ENCODE measurements around the gene CYBA. TPM values are rescaled to one million over a fixed set of nuclear protein-coding genes. Genes with fewer than 3 reads are reported as not detected.
A peak's percentile ranks its signal among the peaks of the same experiment; 100 is the strongest.

CYBA gene
- total RNA-seq, 1 donor from 2014 or later, result 877 TPM

- H3K4me3 ChIP-seq (ENCODE audit: low read depth, low read length), result no peak overlapping the region
- TF ChIP-seq, protein P1, sequence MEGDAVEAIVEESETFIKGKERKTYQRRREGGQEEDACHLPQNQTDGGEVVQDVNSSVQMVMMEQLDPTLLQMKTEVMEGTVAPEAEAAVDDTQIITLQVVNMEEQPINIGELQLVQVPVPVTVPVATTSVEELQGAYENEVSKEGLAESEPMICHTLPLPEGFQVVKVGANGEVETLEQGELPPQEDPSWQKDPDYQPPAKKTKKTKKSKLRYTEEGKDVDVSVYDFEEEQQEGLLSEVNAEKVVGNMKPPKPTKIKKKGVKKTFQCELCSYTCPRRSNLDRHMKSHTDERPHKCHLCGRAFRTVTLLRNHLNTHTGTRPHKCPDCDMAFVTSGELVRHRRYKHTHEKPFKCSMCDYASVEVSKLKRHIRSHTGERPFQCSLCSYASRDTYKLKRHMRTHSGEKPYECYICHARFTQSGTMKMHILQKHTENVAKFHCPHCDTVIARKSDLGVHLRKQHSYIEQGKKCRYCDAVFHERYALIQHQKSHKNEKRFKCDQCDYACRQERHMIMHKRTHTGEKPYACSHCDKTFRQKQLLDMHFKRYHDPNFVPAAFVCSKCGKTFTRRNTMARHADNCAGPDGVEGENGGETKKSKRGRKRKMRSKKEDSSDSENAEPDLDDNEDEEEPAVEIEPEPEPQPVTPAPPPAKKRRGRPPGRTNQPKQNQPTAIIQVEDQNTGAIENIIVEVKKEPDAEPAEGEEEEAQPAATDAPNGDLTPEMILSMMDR (conservative IDR thresholded peaks at IDR 0.05; ENCODE audit: low read depth, low read length), result no peak
- DNase-seq (ENCODE audit: low read depth), result no peak
Measured at GRCh38 chr16:88680554-88681083, 29.8 kb upstream of the CYBA start.

DNA sequence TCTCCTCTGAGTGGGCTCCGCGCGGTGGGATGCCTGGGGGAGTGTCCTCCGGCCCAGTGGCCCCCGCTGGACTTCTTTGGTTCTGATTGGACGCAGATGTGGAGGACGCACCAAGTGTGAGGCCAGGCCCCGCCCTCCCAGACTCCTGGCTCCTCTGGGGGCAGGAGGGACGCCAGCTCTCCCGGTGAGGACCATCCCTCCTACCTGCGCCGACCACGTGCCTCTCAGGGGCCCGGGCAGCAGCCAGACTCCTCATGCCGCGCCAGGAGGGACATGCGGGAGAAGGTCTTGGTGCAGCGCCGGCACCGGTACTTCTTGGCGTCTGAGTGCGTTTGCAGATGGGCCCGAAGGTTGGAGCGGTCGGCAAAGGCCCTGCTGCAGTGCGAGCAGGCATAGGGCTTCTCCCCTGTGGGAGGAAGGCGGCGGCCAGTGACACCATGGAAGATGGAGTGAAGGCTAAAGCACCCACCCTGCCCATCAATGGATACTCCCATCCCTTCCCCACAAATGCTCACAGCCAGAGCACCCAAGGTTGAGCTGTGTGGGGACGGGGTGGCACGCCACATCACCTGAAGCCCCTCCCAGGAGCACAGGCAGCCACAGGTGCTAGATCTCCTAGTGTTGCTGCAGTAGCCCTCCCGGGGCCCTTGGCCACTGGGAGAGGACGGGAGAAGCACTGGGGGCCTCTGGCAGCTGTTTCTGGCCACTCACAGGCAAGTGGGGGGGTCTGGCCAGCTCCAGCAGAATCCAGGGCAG, 27.5 kb upstream of the CYBA start:
- DNase-seq (ENCODE audit: low read depth), result no peak
- no peak overlapping the region for H3K4me3 ChIP-seq (ENCODE audit: low read depth, low read length)
- TF ChIP-seq, protein P1 (conservative IDR thresholded peaks at IDR 0.05; ENCODE audit: low read depth, low read length), result no peak

- DNase-seq (ENCODE audit: low read depth), result no peak
- no peak overlapping the region for H3K4me3 ChIP-seq (ENCODE audit: low read depth, low read length)
- TF ChIP-seq, protein P1 (conservative IDR thresholded peaks at IDR 0.05; ENCODE audit: low read depth, low read length), result no peak
Measured at GRCh38 chr16:88677721-88678120, 26.9 kb upstream of the CYBA start.

DNA sequence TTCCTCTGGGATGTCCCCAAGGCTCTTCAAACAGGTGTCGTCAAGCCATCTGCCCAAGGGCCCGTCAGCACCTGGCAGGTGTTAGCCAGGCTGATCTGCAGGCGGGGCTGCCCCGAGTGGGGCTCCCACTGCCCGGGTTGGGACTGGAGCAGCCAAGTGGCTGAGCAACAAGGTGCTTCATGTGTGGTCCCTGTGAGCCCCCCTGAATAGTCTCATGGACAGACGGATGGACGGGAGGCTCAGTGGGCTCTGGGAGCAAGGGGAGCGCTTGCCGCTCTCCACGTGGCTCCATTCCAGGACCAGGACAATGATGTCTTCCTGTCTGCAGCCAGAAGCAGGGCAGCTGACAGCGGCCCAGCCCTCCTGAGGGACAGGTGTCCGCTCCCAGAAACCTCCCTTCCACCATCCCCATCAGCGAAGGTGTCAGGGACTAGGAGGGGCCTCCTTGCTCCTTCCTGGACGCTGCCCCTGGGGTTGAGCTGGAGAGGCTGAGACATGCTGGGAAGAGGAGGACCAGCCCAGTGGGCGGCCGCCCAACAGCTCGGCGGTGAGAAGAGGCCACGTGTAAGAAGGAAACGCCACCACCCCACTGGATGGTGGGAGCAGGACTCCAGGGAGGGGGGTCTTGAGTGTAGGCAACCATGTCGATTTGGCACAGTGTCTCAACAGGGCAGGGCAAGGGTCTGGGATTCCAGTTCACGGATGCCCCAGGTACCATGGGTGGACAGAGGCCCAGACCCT, 25.8 kb upstream of the CYBA start:
- no peak overlapping the region for H3K4me3 ChIP-seq (ENCODE audit: low read depth, low read length)
- TF ChIP-seq, protein P1 (conservative IDR thresholded peaks at IDR 0.05; ENCODE audit: low read depth, low read length), result no peak
- no peak for DNase-seq (ENCODE audit: low read depth)

GRCh38 chr16:88673716-88674379, 23.0 kb upstream of the CYBA start:
- no peak overlapping the region for H3K4me3 ChIP-seq (ENCODE audit: low read depth, low read length)
- TF ChIP-seq, protein P1 (conservative IDR thresholded peaks at IDR 0.05; ENCODE audit: low read depth, low read length), result no peak
- DNase-seq (ENCODE audit: low read depth), result no peak

GRCh38 chr16:88672776-88673175, 21.9 kb upstream of the CYBA start:
- H3K4me3 ChIP-seq (ENCODE audit: low read depth, low read length), result no peak overlapping the region
- no peak for DNase-seq (ENCODE audit: low read depth)
- TF ChIP-seq, protein P1 (conservative IDR thresholded peaks at IDR 0.05; ENCODE audit: low read depth, low read length), result peak; percentile 33

All from epithelial cell of proximal tubule (primary cell).